Osteoblast (primary cell): ENCODE data around the gene SNTG2. TPM values are rescaled to one million over a fixed set of nuclear protein-coding genes. Genes with fewer than 3 reads are reported as not detected.
"Not testable (repeated sequence)": the region's sequence is repeated elsewhere in the genome, so short reads cannot be mapped to it uniquely, and the experiment has no call there.

ENCODE experiments used
- DNase-seq: peaks from one replicate; pipeline ENCODE4 v3.0.0; 2011; ENCODE audit warnings: low spot score, mixed read lengths; ENCODE audit not compliant: insufficient read length; ENCODE audit errors: missing footprints
- H2AFZ ChIP-seq: 2 replicates; pipeline ENCODE4 v1.6.0; 2011; ENCODE audit warnings: mild to moderate bottlenecking, low read length
- H3K27ac ChIP-seq: 2 replicates; pipeline ENCODE4 v1.5.1; 2011; ENCODE audit warnings: mild to moderate bottlenecking, low read depth, low read length, moderate library complexity
- H3K27me3 ChIP-seq: 2 replicates; pipeline ENCODE4 v1.6.0; 2012; ENCODE audit warnings: mild to moderate bottlenecking, control low read depth, inconsistent platforms, low read length, moderate library complexity; ENCODE audit not compliant: insufficient read depth
- H3K36me3 ChIP-seq: 2 replicates; pipeline ENCODE4 v1.5.1; 2011; ENCODE audit warnings: mild to moderate bottlenecking, low read length, control low read depth, moderate library complexity; ENCODE audit not compliant: insufficient read depth
- H3K4me1 ChIP-seq: 2 replicates; pipeline ENCODE4 v1.5.1; 2011; ENCODE audit warnings: mild to moderate bottlenecking, low read length, control low read depth, moderate library complexity; ENCODE audit not compliant: insufficient read depth
- H3K4me2 ChIP-seq: 2 replicates; pipeline ENCODE4 v1.6.0; 2011; ENCODE audit warnings: mild to moderate bottlenecking, low read length; ENCODE audit not compliant: insufficient read depth
- H3K4me3 ChIP-seq: fragments of 200-600 bp; sonication (generic); 3 replicates; pipeline ENCODE4 v1.5.1; 2012; ENCODE audit warnings: mild to moderate bottlenecking, low read length, inconsistent platforms; ENCODE audit not compliant: insufficient read depth
- H3K79me2 ChIP-seq: 2 replicates; pipeline ENCODE4 v1.6.0; 2012; ENCODE audit warnings: mild to moderate bottlenecking, low read length, control low read depth, inconsistent platforms; ENCODE audit not compliant: insufficient read depth
- H3K9me3 ChIP-seq: 2 replicates; pipeline ENCODE4 v1.5.1; 2011; ENCODE audit warnings: low read depth, low read length, control low read depth
- H4K20me1 ChIP-seq: 2 replicates; pipeline ENCODE4 v1.6.0; 2012; ENCODE audit warnings: mild to moderate bottlenecking, low read length, control low read depth; ENCODE audit not compliant: insufficient read depth
- CTCF ChIP-seq: IDR thresholded peaks from 2 replicates; pipeline ENCODE4 v1.5.1; 2011; ENCODE audit warnings: mild to moderate bottlenecking, low read depth, low read length, moderate library complexity; ENCODE audit errors: extremely low read depth
- total RNA-seq: library from RNA; depleted of rRNA; stranded (reverse); fragments of >200 nt; gene quantifications from 2 replicates; pipeline ENCODE4 v1.2.3, GENCODE V29; 2012

The SNTG2 gene
- total RNA-seq, 1 donor: 1.4 TPM

DNA sequence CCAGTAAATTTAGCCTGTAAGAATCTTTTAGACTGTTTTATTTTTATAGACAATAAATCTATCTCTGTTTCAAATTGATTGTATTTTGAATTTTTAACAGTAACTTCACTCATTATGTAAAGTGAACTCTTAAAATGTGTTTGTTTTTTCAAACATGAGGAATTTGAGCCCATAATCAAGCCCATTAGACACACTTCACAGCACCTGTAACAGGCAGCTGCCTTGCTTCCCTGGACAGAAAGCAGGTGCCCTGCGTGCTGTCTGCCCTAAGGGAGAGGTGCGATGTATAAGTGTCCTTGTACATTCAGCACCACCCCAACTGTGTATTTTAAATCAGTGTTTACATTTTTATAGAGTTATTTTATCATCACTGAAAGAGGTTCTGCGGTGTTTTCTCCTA is 276.1 kb downstream of the SNTG2 start:
- no peak overlapping the region for H2AFZ ChIP-seq
- no peak overlapping the region for H3K27ac ChIP-seq
- no peaks in the 10 kb centered on the region for H3K27me3 ChIP-seq
- no peaks in the 10 kb centered on the region for H3K9me3 ChIP-seq
- H4K20me1 ChIP-seq: no peaks in the 10 kb centered on the region
- H3K4me1 ChIP-seq: no peaks in the 10 kb centered on the region
- no peak overlapping the region for H3K4me3 ChIP-seq
- DNase-seq: peak; percentile 83
- H3K79me2 ChIP-seq: no peaks in the 10 kb centered on the region
- no peak overlapping the region for H3K4me2 ChIP-seq
- no peaks in the 10 kb centered on the region for H3K36me3 ChIP-seq
- TF ChIP-seq CTCF: no peak

DNA sequence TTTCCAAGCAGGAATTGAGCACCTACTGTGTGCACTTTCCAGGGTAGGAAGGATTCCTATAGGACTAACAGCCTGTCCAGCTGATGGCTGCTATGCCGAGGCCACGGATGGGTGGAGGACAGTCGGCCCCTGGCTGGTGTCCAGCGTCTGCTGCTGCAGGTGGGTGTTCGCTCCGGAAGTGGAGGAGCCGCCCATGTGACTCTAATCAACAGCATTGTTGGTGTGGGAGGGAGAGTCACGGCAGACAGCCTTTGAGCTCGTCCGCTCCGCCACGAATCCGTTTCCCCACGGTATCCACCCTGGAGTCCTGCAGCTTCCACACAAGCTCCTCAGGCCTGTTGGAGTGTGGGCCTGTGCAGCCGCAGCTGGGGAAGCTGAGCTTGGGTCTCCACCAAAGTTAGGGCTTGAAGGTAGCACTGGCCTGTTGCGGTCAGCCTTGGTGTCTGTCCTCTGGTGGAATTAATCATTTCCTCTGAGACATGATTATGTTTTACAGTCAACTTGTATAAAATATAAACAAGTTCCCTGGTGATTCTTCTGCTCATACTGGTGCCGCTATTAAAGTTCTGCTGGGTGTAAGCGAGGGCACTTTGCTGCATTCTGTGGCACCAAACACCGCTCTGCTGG is 276.7 kb downstream of the SNTG2 start:
- no peak overlapping the region for H3K4me2 ChIP-seq
- H2AFZ ChIP-seq: no peak overlapping the region
- H3K27me3 ChIP-seq: no peaks in the 10 kb centered on the region
- no peaks in the 10 kb centered on the region for H3K9me3 ChIP-seq
- H3K4me1 ChIP-seq: no peaks in the 10 kb centered on the region
- TF ChIP-seq CTCF: no peak
- DNase-seq: peak; percentile 65
- H3K27ac ChIP-seq: no peak overlapping the region
- no peaks in the 10 kb centered on the region for H3K36me3 ChIP-seq
- no peaks in the 10 kb centered on the region for H3K79me2 ChIP-seq
- no peaks in the 10 kb centered on the region for H4K20me1 ChIP-seq
- H3K4me3 ChIP-seq: no peak overlapping the region

DNA sequence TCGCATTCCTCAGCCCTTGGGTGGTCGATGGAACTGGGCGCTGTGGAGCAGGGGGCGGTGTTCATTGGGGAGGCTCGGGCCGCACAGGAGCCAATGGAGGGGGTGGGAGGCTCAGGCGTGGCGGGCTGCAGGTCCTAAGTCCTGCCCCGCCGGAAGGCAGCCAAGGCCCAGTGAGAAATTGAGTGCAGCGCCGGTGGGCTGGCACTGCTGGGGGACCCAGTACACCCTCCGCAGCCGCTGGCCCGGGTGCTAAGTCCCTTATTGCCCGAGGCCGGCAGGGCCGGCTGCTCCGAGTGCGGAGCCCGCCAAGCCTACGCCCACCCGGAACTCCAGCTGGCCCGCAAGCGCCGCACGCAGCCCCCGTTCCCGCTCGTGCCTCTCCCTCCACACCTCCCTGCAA is 278.9 kb downstream of the SNTG2 start:
- not testable (repeated sequence) for H3K4me1 ChIP-seq, H3K9me3 ChIP-seq, H3K79me2 ChIP-seq, H3K36me3 ChIP-seq, H3K4me2 ChIP-seq, H2AFZ ChIP-seq, H4K20me1 ChIP-seq, DNase-seq, H3K4me3 ChIP-seq, H3K27me3 ChIP-seq, H3K27ac ChIP-seq

DNA sequence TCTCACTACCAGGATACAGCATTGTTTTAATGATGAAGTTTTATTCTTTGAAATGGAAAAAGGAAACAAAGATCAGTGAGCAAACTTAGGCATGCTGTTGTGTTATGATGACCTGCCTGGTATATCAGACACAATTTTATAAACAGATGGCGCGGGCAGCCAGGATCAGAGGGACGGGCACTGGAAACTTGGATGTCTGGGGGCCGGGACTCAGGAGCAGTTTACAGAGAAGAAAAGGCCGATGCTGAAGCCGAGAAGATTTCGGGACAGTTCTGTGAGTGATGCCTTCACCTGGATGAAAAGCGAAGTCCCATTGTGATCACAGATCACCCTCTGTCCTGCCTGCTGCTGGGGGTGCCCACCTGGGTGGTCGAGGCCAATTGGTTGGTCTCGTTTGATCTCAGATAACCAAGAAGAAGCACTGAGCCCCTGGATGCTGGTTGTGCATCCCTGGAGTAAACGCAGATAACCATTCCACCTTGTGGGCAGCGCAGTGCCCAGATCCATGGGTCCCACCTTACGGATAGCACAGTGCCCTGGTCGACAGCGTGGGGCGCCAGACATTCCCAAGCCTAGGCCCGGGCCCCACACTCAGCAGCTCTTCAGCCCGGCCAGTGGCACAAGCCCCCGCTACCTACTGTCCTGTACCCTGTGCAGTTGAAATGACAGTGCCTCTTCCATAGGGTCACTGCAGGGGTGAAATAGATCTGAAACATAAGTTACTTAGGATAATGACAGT is 279.7 kb downstream of the SNTG2 start:
- Histone ChIP-seq H3K4me2 (no peak overlapping the region), H3K4me3 (no peak overlapping the region), H3K36me3 (no peaks in the 10 kb centered on the region), H3K27me3 (no peaks in the 10 kb centered on the region), H3K9me3 (no peaks in the 10 kb centered on the region), H3K79me2 (no peaks in the 10 kb centered on the region), H2AFZ (no peak overlapping the region), H4K20me1 (no peaks in the 10 kb centered on the region), H3K27ac (no peak overlapping the region), H3K4me1 (peaks cover 5% of the 10 kb centered on the region)
- peak; percentile 76 for DNase-seq
- no peak for TF ChIP-seq CTCF
